NCI-H128 (cell line): Measurements from ENCODE around the gene ALOX5.
"Not testable (repeated sequence)": the region's sequence is repeated elsewhere in the genome, so short reads cannot be mapped to it uniquely, and the experiment has no call there.

Experiments
- DNase-seq: peaks from one replicate; lab custom pipeline; 2025; ENCODE audit not compliant: unreplicated experiment; lab: John Stamatoyannopoulos, UW

ALOX5 gene

DNA sequence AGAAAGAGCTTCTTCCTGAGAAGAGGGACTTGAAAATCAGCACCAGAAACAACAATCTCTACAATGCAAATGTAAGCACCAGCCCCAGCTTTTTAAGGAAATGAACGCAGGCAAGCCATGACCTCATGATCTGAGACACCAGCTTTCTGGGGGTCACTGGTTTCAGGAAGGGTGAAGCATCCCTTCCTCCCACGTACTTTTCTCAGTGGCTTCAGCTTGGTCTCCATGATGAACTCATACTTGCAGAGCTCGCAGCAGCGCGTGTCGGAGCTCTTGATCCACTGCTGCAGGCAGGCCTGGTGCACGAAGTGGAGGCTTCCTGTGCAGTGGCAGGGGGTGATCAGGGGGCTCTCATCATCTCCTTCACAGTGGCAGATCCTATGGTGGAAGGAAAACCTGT lies 87.0 kb downstream of the ALOX5 start:
- DNase-seq: no peak

DNA sequence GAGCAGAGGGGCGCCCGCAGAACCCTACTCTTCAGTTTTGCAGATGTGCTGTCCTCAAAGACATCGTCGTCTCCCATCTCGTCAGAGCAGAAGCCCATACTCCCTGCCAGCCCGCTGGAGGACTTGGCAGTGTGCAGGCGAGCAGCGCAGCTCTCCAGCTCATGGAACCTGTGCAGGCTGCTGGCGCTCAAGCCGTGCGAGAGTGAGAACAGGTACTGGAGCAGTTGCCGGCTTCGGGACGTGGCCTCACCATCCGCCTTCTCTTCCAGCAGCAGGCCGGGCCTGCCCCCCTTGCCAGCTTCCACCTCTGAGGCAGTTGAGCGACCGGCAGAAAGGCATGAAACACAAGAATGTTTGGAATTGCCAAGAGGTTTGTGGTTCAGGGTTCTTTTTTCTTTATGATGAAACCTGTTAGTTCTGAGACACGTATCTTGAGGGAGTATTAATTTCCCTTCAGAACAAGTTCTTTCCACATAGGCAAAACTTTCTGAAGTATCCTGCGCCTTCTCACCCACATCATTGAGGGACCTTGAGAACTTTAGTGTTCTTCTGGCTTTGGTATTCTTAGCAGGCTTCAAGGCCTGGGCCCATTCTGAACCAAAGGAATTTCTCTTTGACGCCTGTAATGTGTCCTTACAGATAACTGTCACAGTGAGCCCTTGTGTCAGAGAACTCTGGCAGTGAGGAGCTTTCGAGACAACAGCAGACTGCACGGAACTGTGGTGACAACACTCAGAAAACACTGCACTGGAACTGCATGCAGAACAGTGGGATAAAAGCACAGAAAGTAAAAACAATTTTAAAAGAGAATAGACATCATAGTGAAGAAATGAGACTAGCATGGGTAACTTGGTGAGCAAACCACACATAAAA lies 89.5 kb downstream of the ALOX5 start:
- DNase-seq: no peak

DNA sequence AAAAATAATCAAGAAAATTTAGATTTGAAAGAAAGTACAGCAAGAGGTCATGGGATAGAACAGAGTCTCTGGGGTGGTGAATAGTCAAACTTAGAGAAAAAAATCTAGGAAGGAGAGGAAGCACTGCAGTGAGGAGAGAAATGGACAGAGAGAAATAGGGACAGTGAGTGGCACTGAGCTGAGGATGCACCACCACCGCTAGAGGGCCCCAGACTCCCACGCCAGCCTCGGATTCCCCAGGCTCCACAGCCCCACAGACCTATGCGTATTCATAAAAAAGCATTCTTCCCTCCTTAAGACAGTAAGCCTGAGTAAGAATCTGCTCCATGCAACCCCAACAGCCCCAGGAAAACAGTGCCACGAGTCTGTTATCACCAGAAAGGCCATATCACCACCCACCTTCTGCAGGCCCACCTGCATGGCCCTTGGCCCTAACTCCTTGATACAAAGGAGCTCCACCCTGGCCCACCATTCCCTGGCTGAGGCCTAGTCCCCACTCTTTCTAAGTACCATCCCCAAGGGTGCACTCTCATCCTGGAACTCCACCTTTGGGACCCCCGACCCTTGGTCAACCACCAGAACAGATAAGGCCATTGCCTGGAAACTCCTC lies 91.0 kb downstream of the ALOX5 start:
- no peak for DNase-seq

GRCh38 chr10:45466784-45467183 lies 92.8 kb downstream of the ALOX5 start:
- no peak for DNase-seq

DNA sequence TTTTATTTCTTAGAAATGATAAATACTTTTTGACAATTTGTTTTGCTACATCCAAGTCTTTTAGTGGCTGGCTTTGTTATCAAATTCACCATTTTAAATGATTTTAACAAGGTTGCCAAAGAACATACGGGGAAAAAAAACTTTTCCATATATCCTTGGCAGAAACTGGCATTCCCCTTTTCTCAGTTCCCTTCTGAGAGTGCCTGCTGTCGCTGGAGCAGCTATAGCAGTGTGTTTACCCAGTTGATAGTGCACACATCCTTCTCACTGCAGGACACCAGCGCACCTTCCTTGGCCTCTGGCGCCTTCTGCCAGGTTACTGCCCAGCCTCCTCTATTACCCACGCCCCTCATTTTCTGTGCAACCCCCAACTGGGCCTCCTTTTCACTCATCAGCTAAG lies 94.1 kb downstream of the ALOX5 start:
- DNase-seq: no peak

DNA sequence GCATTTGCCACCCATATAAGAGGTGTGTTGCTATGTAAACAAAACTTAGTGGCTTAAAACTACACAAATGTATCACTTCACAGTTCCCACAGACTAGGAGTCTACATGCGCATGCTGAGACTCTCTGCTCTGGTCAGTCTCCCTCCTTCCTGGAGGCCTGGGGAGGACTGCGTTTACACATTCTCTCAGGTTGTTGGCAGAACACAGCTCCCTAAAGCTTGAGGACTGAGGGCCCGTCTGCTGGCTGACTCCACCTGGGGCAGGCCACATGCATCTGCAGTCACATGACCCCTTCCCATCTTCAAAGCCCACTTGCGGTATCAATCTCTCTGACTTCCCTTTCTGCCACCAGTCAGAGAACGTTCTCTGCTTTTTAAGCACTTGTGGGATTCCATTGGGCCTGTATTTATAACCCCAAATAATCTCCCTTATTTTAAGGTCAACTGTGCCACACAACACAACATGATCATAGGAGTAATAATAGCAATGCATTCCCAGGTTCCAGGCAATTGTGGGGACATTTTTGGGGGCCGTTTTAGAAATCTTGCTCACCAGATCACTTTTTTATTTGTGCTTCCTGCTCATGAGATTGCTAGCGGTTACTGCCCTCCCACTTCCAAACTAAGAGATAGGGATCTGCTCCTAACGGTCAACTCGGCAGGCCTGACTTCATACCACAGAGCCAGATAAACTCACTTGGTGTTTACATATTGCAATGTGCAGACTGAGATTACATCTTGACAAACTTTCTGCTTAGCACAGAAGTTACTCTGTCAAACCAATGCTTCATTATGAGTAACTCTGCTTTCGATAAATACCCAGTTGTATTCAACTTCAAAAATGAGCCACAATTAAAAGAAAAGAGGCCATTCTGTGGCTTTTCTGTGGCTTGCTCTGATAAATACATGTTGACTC lies 96.3 kb downstream of the ALOX5 start:
- no peak for DNase-seq

- DNase-seq: no peak
Observed at GRCh38 chr10:45471059-45471458, 97.0 kb downstream of the ALOX5 start.

DNA sequence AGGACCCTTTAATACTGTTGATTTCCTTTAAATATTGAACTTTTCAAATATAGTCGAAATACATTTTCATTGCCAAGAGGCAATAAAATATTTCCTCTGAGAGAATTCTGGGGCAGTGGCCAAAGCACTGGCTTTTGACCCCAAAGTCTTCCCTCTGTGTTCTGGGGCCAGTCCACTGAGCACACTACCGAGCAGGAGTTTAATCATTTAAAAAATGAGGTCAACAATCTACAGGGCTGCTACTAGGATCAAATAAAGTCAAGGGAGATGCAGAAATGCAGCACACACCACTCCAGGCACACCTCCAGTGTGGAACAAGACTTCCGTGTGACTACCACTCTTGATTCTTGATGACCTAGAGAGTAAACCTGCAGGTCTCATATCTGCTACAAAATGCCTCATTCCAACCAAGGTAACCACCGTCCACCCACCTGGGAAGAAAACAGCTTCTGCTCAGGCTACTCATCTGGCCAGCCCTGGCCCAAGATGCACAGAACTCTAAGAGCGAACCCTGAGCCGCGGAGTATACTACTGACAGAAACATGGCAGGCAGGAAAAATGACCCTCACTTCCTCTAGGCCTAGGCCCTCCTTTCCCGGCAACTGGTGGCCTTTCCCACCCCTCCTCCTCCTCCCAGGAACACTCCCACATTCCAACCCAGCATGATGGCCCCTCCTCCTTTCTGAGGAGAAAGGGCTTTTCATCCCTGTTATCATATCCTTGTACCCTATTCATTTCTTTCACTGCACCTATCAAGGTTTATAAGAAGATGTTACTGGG lies 97.7 kb downstream of the ALOX5 start:
- no peak for DNase-seq

DNA sequence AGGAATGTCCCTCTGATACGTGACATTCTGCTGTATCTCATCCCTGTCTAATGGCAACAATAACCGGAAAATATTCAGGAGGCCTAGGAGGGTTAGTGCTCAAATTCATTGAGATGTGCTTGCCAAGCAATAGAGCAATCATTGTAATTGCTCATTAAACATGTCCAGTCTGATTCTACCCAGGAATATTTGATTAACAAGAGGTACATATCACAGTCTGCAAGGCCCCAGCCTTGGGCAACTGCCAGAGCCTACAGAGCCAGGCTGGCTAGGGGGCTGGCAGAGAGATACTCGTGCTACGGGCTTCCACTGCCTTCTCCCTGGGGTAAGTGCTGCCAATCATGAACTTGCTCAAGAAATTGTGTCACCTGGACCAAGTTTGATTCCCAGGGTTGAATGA lies 99.1 kb downstream of the ALOX5 start:
- DNase-seq: no peak

GRCh38 chr10:45476559-45476958 lies 102.5 kb downstream of the ALOX5 start:
- DNase-seq: no peak

GRCh38 chr10:45480294-45480693 lies 106.3 kb downstream of the ALOX5 start:
- no peak for DNase-seq

- DNase-seq: not testable (repeated sequence)
Observed at GRCh38 chr10:45481100-45481499, 107.1 kb downstream of the ALOX5 start.

DNA sequence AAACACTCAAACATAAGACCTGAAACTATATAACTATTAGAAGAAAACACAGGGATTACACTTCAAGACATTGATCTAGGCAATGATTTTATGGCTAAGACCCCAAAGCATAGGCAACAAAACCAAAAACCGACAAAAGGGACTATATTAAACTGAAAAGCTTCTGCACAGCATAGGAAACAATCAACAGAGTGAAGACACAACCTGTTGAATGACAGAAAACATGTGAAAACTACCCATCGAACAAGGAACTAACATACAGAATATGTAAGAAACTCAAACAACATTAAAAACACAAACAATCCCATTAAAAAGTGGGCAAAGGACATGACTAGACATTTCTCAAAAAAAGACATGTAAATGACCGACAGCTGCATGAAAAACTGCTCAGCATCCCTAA lies 109.0 kb downstream of the ALOX5 start:
- no peak for DNase-seq

DNA sequence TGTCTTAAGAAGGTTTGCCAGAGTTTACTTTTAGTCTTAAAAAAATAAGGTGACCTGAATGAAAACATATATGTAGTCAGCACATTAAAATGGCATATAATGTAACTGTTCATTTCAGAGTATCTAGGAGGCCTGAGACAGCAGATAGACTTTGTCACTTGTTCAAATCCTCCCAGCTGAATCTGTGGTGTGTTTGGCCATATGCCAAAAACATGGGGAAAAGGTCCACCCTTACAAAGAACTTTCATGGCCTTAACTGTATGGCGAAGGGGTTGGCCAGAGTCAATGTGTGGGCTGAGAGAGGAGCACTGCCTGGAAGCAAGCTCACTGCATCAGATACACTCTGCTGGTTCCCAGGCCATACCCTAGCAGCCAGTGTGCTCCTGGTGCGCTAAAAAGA lies 113.7 kb downstream of the ALOX5 start:
- DNase-seq: no peak

DNA sequence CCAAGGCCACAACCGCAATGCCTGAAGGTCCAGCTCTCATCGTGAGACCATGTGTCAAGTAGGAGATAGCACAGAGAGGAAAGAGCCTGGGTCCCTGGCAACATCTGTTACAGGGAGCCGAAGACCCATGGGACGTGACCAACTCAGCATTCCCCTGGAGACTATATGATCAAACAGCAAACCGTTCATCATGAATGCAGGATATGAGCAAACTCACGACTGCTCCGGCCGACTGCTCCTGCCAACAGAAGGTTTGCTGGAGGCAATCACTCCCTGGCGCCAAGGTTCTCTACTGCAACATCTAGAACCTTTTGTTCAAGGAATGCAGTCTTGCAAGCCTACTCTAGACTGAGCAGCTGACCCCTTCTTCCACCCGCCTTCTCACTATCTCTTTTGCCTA lies 114.3 kb downstream of the ALOX5 start:
- DNase-seq: no peak

DNA sequence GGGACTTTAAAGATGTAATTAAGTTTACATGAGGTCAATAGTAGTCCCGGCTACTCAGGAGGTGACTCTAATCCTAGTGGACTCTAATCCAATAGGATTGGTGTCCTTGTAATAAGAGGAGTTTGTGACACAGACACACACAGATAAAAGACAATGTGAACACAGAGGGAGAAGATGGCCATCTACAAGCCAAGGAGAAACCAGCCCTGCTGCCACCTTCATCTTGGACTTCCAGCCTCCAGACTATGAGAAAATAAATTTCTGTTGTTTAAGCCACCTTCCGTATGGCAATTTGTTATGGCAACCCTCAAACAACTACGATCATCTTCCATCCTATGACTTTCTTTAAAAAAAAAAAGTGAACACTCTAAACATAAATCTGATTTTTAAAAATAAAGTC lies 116.3 kb downstream of the ALOX5 start:
- DNase-seq: no peak

DNA sequence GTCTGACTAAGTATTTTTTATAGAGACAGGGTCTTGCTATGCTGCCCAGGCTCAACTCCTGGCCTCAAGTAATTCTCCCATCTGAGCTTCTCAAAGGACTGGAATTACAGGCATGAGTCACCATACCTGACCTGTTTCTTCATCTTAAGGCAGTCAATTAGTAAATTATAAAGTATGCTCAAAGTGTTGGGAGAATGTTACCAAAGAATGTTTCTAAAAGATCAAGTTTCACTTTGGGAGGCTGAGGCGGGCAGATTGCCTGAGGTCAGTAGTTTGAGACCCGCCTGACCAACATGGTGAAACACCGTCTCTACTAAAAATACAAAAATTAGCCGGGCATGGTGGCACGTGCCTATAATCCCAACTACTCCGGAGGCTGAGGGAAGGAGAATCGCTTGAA lies 117.0 kb downstream of the ALOX5 start:
- DNase-seq: no peak
